PFSK-1 (cell line): ENCODE results near the gene DNAH10.

Experiments used
- FOXP2 ChIP-seq: optimal IDR thresholded peaks from 2 replicates; pipeline ENCODE3; 2011; ENCODE audit warnings: borderline replicate concordance, control low read depth, inconsistent platforms; ENCODE audit not compliant: insufficient read depth; ENCODE audit errors: extremely low read length, extremely low read depth
- POLR2AphosphoS5 ChIP-seq: IDR thresholded peaks from 2 replicates; pipeline ENCODE4 v1.6.1; 2012; ENCODE audit warnings: low read depth, mild to moderate bottlenecking, control low read depth, low read length, moderate library complexity
- SIN3A ChIP-seq: IDR thresholded peaks from 2 replicates; pipeline ENCODE4 v1.6.1; 2012; ENCODE audit warnings: mild to moderate bottlenecking, low read length, moderate library complexity, borderline replicate concordance; ENCODE audit not compliant: insufficient read depth
- TAF1 ChIP-seq: IDR thresholded peaks from 2 replicates; pipeline ENCODE4 v1.6.1; 2012; ENCODE audit warnings: low read length, control low read depth, borderline replicate concordance; ENCODE audit not compliant: insufficient read depth
- TF ChIP-seq, protein P1 (sequence below), 2 experiments: IDR thresholded peaks; 2 replicates each; pipeline versions ENCODE4 v1.6.1 to v1.8.0; 2011 to 2012; ENCODE audit warnings: low read depth in 2 of 2, low read length in 2 of 2, control low read depth in 1 of 2, inconsistent platforms in 1 of 2, mild to moderate bottlenecking in 1 of 2, moderate library complexity in 1 of 2; ENCODE audit not compliant: insufficient read depth in 1 of 2

DNAH10 gene

DNA sequence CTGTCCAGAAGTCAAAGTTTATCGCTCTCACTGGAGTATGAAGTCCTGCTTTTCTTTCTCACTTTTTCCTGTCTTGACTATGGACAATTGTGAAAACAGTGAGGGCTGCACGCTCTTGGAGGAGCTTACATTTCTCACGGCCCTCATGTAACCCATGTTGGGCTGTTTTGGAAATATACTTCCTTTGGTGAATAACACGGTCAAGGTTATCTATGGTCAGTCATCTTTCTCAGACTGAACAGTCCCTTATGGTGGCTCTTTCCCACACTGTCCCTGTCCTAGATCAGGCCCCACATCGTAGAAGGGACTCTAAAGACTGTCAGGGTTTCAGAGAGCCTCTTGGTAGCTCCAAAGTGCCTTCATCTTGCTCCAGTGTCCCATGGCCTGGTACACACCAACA, 203.3 kb downstream of the DNAH10 start:
- TF ChIP-seq POLR2AphosphoS5 (no peak), TAF1 (no peak), FOXP2 (no peak), SIN3A (no peak)
- TF ChIP-seq, protein P1, sequence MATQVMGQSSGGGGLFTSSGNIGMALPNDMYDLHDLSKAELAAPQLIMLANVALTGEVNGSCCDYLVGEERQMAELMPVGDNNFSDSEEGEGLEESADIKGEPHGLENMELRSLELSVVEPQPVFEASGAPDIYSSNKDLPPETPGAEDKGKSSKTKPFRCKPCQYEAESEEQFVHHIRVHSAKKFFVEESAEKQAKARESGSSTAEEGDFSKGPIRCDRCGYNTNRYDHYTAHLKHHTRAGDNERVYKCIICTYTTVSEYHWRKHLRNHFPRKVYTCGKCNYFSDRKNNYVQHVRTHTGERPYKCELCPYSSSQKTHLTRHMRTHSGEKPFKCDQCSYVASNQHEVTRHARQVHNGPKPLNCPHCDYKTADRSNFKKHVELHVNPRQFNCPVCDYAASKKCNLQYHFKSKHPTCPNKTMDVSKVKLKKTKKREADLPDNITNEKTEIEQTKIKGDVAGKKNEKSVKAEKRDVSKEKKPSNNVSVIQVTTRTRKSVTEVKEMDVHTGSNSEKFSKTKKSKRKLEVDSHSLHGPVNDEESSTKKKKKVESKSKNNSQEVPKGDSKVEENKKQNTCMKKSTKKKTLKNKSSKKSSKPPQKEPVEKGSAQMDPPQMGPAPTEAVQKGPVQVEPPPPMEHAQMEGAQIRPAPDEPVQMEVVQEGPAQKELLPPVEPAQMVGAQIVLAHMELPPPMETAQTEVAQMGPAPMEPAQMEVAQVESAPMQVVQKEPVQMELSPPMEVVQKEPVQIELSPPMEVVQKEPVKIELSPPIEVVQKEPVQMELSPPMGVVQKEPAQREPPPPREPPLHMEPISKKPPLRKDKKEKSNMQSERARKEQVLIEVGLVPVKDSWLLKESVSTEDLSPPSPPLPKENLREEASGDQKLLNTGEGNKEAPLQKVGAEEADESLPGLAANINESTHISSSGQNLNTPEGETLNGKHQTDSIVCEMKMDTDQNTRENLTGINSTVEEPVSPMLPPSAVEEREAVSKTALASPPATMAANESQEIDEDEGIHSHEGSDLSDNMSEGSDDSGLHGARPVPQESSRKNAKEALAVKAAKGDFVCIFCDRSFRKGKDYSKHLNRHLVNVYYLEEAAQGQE (IDR thresholded peaks at IDR 0.05; ENCODE audit: insufficient read depth in 1 of 2, low read depth in 2 of 2, low read length in 2 of 2) = no peak

DNA sequence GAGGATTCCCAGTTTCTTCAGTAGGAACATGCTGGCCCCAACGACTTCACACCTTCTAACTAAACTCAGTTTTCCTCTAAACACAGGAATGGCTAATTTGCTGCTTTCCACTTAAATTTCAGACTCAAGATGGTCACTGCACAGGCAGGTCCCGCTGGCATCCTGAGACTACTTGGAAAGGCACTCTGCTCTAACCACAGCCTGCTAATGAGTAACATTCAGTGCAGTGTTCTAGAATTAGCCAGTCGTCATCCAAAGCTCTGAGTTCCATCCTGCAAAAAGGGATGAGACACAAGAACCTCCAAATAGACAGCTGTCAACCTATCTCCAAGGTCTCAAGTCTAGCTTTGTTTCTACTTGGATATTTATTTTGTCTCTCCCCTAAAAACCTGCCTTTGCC, 204.5 kb downstream of the DNAH10 start:
- TF ChIP-seq TAF1 (no peak), FOXP2 (no peak), SIN3A (no peak), POLR2AphosphoS5 (no peak)
- TF ChIP-seq, protein P1 (IDR thresholded peaks at IDR 0.05; ENCODE audit: insufficient read depth in 1 of 2, low read depth in 2 of 2, low read length in 2 of 2) = no peak

DNA sequence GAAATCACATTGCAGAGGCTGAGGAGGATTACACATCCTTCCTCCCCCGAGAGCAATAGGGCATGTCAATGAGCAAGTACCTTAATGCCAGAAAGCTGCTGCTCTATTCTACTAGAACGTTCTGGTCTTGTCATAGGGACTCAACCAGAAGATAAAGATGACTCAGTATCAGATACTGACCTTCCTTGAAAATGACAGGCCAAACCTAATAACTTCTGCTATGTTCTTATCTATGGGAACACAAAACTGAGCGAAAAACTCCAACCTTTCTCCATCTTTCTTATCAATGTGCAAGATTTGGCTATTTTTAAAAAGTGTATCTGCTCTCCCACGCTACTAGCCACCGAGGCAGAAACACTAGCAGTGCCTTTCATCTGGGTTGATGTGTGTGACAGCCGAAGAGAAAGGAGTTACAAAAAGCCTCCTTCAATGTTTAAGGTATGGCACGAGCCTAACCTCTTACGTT, 205.1 kb downstream of the DNAH10 start:
- TF ChIP-seq TAF1 (no peak), POLR2AphosphoS5 (no peak), SIN3A (no peak), FOXP2 (no peak)
- TF ChIP-seq, protein P1 (IDR thresholded peaks at IDR 0.05; ENCODE audit: insufficient read depth in 1 of 2, low read depth in 2 of 2, low read length in 2 of 2) = no peak

DNA sequence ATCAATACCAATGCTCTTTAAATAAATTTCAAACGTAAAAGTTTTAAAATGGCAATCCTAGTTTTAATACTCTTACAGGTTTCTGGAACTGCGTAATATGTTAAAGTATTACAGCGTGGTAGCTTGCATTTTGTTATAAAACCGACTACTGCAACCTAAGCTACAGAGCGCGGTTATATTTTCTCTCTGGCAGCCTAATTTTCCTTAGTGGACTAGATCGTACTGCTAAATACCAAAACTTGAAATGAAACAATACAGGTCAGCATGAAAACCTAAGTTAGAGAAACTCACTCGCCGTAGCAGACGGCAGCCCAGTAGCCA, 209.3 kb downstream of the DNAH10 start:
- TF ChIP-seq POLR2AphosphoS5 (no peak), FOXP2 (no peak), SIN3A (no peak), TAF1 (no peak)
- TF ChIP-seq, protein P1 (IDR thresholded peaks at IDR 0.05; ENCODE audit: insufficient read depth in 1 of 2, low read depth in 2 of 2, low read length in 2 of 2) = no peak

DNA sequence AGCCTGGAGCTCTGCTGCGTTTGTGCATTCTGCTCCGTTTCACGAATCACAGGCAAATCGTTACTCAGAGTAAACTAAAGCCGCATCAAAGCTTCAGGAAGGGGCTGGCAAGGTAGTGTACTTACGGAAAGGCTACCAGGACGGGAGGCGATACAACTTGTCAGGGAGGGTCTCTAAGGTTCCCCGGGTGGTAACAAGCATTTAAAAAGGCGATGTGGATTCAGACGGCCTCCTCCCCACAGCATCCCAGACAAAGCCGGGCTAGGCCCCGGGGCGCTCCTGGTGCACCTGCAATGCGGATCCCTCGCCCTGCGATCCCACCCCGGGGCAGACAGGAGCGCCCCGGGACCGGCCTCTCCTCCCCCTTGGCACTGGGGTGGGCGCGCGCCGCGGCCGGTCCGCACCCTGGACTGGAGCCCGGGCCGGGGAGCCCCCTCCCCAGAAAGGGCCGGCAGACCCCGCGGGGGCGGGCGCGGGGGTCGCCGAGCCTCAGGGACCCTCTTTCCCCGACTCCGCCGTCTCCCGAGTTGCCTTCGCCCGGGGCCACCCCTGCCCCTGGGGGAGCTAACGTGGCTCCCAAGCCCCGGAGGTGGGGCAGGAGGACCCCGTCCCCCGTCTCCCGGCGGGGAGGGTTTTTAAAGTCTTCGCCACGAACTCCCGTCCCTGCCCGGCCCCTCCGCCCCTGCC, 209.8 kb downstream of the DNAH10 start:
- no peak for TF ChIP-seq FOXP2
- TF ChIP-seq, protein P1 (IDR thresholded peaks at IDR 0.05; ENCODE audit: insufficient read depth in 1 of 2, low read depth in 2 of 2, low read length in 2 of 2) = no peak
- TF ChIP-seq TAF1 = no peak
- no peak for TF ChIP-seq SIN3A
- no peak for TF ChIP-seq POLR2AphosphoS5
